Activated CD8-positive, alpha-beta memory T cell treated with anti-CD3 and anti-CD28 coated beads, Interleukin-2, amount 50 U/mL, for 1 hour (primary cell): ENCODE results near the gene CALHM3.
A peak's percentile ranks its signal among the peaks of the same experiment; 100 is the strongest.

Experiments
- DNase-seq: peaks from one replicate; pipeline ENCODE4 v3.0.0-alpha.2; 2020; ENCODE audit errors: extremely low read depth

CALHM3 gene

GRCh38 chr10:103474077-103474476, 5.0 kb downstream of the CALHM3 start:
- no peak for DNase-seq

GRCh38 chr10:103473261-103473671, 5.8 kb downstream of the CALHM3 start:
- DNase-seq: no peak

- no peak for DNase-seq
Observed at GRCh38 chr10:103472005-103472404, 7.0 kb downstream of the CALHM3 start.

GRCh38 chr10:103470761-103471653, 8.0 kb downstream of the CALHM3 start:
- peak; percentile 38 for DNase-seq

- no peak for DNase-seq
Observed at GRCh38 chr10:103469201-103469600, 9.8 kb downstream of the CALHM3 start.

- DNase-seq: no peak
Observed at GRCh38 chr10:103467406-103467805, 11.6 kb downstream of the CALHM3 start.

- no peak for DNase-seq
Observed at GRCh38 chr10:103466734-103467133, 12.3 kb downstream of the CALHM3 start.

- no peak for DNase-seq
Observed at GRCh38 chr10:103465411-103466179, 13.4 kb downstream of the CALHM3 start.

- no peak for DNase-seq
Observed at GRCh38 chr10:103463499-103463898, 15.5 kb downstream of the CALHM3 start.

GRCh38 chr10:103459615-103460014, 19.4 kb downstream of the CALHM3 start:
- DNase-seq: no peak

- no peak for DNase-seq
Observed at GRCh38 chr10:103458720-103459119, 20.3 kb downstream of the CALHM3 start, which contains the start of gene CALHM1. Gene CALHM1, minus strand, starts transcription at chr10:103458900. Its CDS starts 149 bp downstream, at chr10:103458751.

GRCh38 chr10:103457896-103458583, 21.0 kb downstream of the CALHM3 start:
- no peak for DNase-seq

- no peak for DNase-seq
Observed at GRCh38 chr10:103457176-103457712, 21.8 kb downstream of the CALHM3 start.

- no peak for DNase-seq
Observed at GRCh38 chr10:103456074-103456660, 22.9 kb downstream of the CALHM3 start.

- no peak for DNase-seq
Observed at GRCh38 chr10:103455235-103455634, 23.8 kb downstream of the CALHM3 start.

- no peak for DNase-seq
Observed at GRCh38 chr10:103454026-103454425, 25.0 kb downstream of the CALHM3 start.

GRCh38 chr10:103452506-103453230, 26.4 kb downstream of the CALHM3 start:
- DNase-seq: no peak

GRCh38 chr10:103451831-103452505, 27.1 kb downstream of the CALHM3 start, which contains the start of gene CALHM2:
Gene CALHM2, minus strand, starts transcription at chr10:103452370. Its CDS starts 2,429 bp downstream, at chr10:103449941.
- DNase-seq: peak; percentile 9

- DNase-seq: no peak
Observed at GRCh38 chr10:103451091-103451813, 27.8 kb downstream of the CALHM3 start.
